ENCODE measurements around the gene PDE4B. TPM values are rescaled to one million over a fixed set of nuclear protein-coding genes. Genes with fewer than 3 reads are reported as not detected.

PDE4B gene
- total RNA-seq, 2 donors from 2014 or later, result 1.6 to 12.2 TPM

- Histone ChIP-seq H3K36me3 (replicated peaks in 1 of 2; ENCODE audit: insufficient read depth in 1 of 2, low read depth in 2 of 2) (no peaks in the 10 kb centered on the region), H3K27me3 (no peaks in the 10 kb centered on the region), H3K4me3 (no peak overlapping the region), H3K9me3 (no peaks in the 10 kb centered on the region), H3K4me1 (peaks cover 5% of the 10 kb centered on the region), H3K27ac (no peak overlapping the region)
- 15 to 16% methylated on average over 2 of the region's 2 CpGs for WGBS, 2 donors
- no peak for DNase-seq
- no peak for TF ChIP-seq CTCF (IDR thresholded peaks at IDR 0.05)
- TF ChIP-seq POLR2A (IDR thresholded peaks at IDR 0.05), result no peak
- no peak for ATAC-seq
- intact Hi-C loops (cut with DNase I), result no loop called here
Measured at GRCh38 chr1:66206563-66207144, 414.0 kb downstream of the PDE4B start.

GRCh38 chr1:66207484-66207883, 414.8 kb downstream of the PDE4B start:
- Histone ChIP-seq H3K27me3 (no peaks in the 10 kb centered on the region), H3K27ac (no peak overlapping the region), H3K36me3 (replicated peaks in 1 of 2; ENCODE audit: insufficient read depth in 1 of 2, low read depth in 2 of 2) (no peaks in the 10 kb centered on the region), H3K4me1 (peaks cover 5% of the 10 kb centered on the region), H3K9me3 (no peaks in the 10 kb centered on the region), H3K4me3 (no peak overlapping the region)
- DNase-seq, result no peak
- TF ChIP-seq POLR2A (IDR thresholded peaks at IDR 0.05), result no peak
- TF ChIP-seq CTCF (IDR thresholded peaks at IDR 0.05), result no peak
- ATAC-seq, result no peak
- intact Hi-C loops (cut with DNase I), result no loop called here
- 58 to 62% methylated on average over 3 of the region's 3 CpGs for WGBS, 2 donors

GRCh38 chr1:66208632-66209031, 415.9 kb downstream of the PDE4B start:
- TF ChIP-seq POLR2A (IDR thresholded peaks at IDR 0.05) (no peak), CTCF (IDR thresholded peaks at IDR 0.05) (no peak)
- H3K4me3 ChIP-seq, result no peak overlapping the region
- H3K9me3 ChIP-seq, result no peaks in the 10 kb centered on the region
- no peak overlapping the region for H3K27ac ChIP-seq
- H3K36me3 ChIP-seq (replicated peaks in 1 of 2; ENCODE audit: insufficient read depth in 1 of 2, low read depth in 2 of 2), result no peaks in the 10 kb centered on the region
- DNase-seq, result no peak
- peaks cover 5% of the 10 kb centered on the region for H3K4me1 ChIP-seq
- intact Hi-C loops (cut with DNase I), result no loop called here
- H3K27me3 ChIP-seq, result no peaks in the 10 kb centered on the region
- ATAC-seq, result no peak

- no peak for DNase-seq
- Histone ChIP-seq H3K27ac (no peak overlapping the region), H3K27me3 (no peaks in the 10 kb centered on the region), H3K36me3 (replicated peaks in 1 of 2; ENCODE audit: insufficient read depth in 1 of 2, low read depth in 2 of 2) (no peaks in the 10 kb centered on the region), H3K4me1 (peaks cover 5% of the 10 kb centered on the region), H3K9me3 (no peaks in the 10 kb centered on the region), H3K4me3 (no peak overlapping the region)
- WGBS, 2 donors, result 73 to 76% methylated on average over 4 of the region's 4 CpGs
- no peak for ATAC-seq
- intact Hi-C loops (cut with DNase I), result no loop called here
- TF ChIP-seq POLR2A (IDR thresholded peaks at IDR 0.05) (no peak), CTCF (IDR thresholded peaks at IDR 0.05) (no peak)
Measured at GRCh38 chr1:66210635-66211244, 418.0 kb downstream of the PDE4B start.

GRCh38 chr1:66211521-66211920, 418.8 kb downstream of the PDE4B start:
- peaks cover 4% of the 10 kb centered on the region for H3K4me1 ChIP-seq
- H3K4me3 ChIP-seq, result no peak overlapping the region
- no peak for ATAC-seq
- WGBS, 2 donors, result 57% methylated on average over 5 of the region's 5 CpGs
- H3K9me3 ChIP-seq, result no peaks in the 10 kb centered on the region
- H3K27ac ChIP-seq, result no peak overlapping the region
- TF ChIP-seq POLR2A (IDR thresholded peaks at IDR 0.05) (no peak), CTCF (IDR thresholded peaks at IDR 0.05) (no peak)
- no peaks in the 10 kb centered on the region for H3K27me3 ChIP-seq
- no peak for DNase-seq
- H3K36me3 ChIP-seq (replicated peaks in 1 of 2; ENCODE audit: insufficient read depth in 1 of 2, low read depth in 2 of 2), result no peaks in the 10 kb centered on the region
- intact Hi-C loops (cut with DNase I), result no loop called here

Data from body of pancreas (tissue), 4 donors.